Hepatocyte (in vitro differentiated cells): Measurements from ENCODE around the gene POLG2. TPM values are rescaled to one million over a fixed set of nuclear protein-coding genes. Genes with fewer than 3 reads are reported as not detected.
"Not testable (repeated sequence)": the region's sequence is repeated elsewhere in the genome, so short reads cannot be mapped to it uniquely, and the experiment has no call there.

Source experiments
- DNase-seq: peaks from one replicate; pipeline ENCODE4 v3.0.0-alpha.2; 2016; ENCODE audit warnings: low spot score
- H2AFZ ChIP-seq: fragments of 200-600 bp; sonication (generic); 2 replicates; pipeline ENCODE4 v1.6.0; 2016; ENCODE audit warnings: antibody characterized with exemption, mild to moderate bottlenecking
- H3K27ac ChIP-seq: fragments of 200-600 bp; sonication (generic); 2 replicates; pipeline ENCODE4 v1.5.1; 2016; ENCODE audit warnings: mild to moderate bottlenecking
- H3K27me3 ChIP-seq: fragments of 200-600 bp; sonication (generic); 2 replicates; pipeline ENCODE4 v1.6.1; 2016
- H3K36me3 ChIP-seq: fragments of 200-600 bp; sonication (generic); replicated peaks from 2 replicates; pipeline ENCODE4 v1.5.1; 2016; ENCODE audit warnings: low read depth; ENCODE audit not compliant: insufficient read depth
- H3K4me1 ChIP-seq: fragments of 200-600 bp; sonication (generic); 2 replicates; pipeline ENCODE4 v1.5.1; 2016; ENCODE audit warnings: mild to moderate bottlenecking, moderate library complexity; ENCODE audit not compliant: insufficient read depth
- H3K4me2 ChIP-seq: fragments of 200-600 bp; sonication (generic); 2 replicates; pipeline ENCODE4 v1.6.0; 2016
- H3K4me3 ChIP-seq: fragments of 200-600 bp; sonication (generic); 2 replicates; pipeline ENCODE4 v1.5.1; 2016; ENCODE audit warnings: mild to moderate bottlenecking
- H3K79me2 ChIP-seq: fragments of 200-600 bp; sonication (generic); 2 replicates; pipeline ENCODE4 v1.6.0; 2017; ENCODE audit warnings: mild to moderate bottlenecking
- H3K9me2 ChIP-seq: fragments of 200-600 bp; sonication (generic); replicated peaks from 2 replicates; pipeline ENCODE4 v1.6.0; 2017; ENCODE audit warnings: mild to moderate bottlenecking; ENCODE audit not compliant: insufficient read depth
- H3K9me3 ChIP-seq: fragments of 200-600 bp; sonication (generic); 2 replicates; pipeline ENCODE4 v1.5.1; 2016; ENCODE audit warnings: low read depth, mild to moderate bottlenecking
- H4K20me1 ChIP-seq: fragments of 200-600 bp; sonication (generic); 2 replicates; pipeline ENCODE4 v1.6.0; 2016; ENCODE audit warnings: mild to moderate bottlenecking; ENCODE audit not compliant: insufficient read depth, poor library complexity, severe bottlenecking
- EZH2 ChIP-seq: fragments of 200-600 bp; sonication (generic); IDR thresholded peaks from 2 replicates; pipeline ENCODE4 v1.6.1; 2016; ENCODE audit warnings: antibody characterized with exemption, mild to moderate bottlenecking, borderline replicate concordance
- EZH2phosphoT487 ChIP-seq: fragments of 200-600 bp; sonication (generic); IDR thresholded peaks from one replicate; pipeline ENCODE4 v1.6.1; 2018; ENCODE audit warnings: antibody characterized with exemption, mild to moderate bottlenecking, low read depth, moderate library complexity; ENCODE audit not compliant: unreplicated experiment, severe bottlenecking
- WGBS: methylation state at CpG from one replicate; pipeline ENCODE4 v1.1.6; 2016; ENCODE audit warnings: low lambda C conversion rate; ENCODE audit errors: missing lambda C conversion rate; 5-methylcytosine and 5-hydroxymethylcytosine counted together
- polyA plus RNA-seq: library from polyadenylated mRNA; unstranded; fragments of >200 nt; fragmentation: Nextera tagmentation; extraction: Ambion mirVana; gene quantifications from 2 replicates; pipeline ENCODE4 v1.2.1, GENCODE V29; 2016
- total RNA-seq: library from RNA; depleted of rRNA; stranded (reverse); fragments of >200 nt; gene quantifications from 2 replicates; pipeline ENCODE4 v1.2.3, GENCODE V29; 2014
- TF ChIP-seq, protein P1 (sequence below): fragments of 200-600 bp; sonication (generic); IDR thresholded peaks from 2 replicates; pipeline ENCODE4 v1.5.1; 2016; ENCODE audit warnings: antibody characterized with exemption, mild to moderate bottlenecking; ENCODE audit not compliant: poor library complexity

Gene POLG2
- total and polyA plus RNA-seq, 2 experiments from 2014 or later = 8.1 to 9.7 TPM

DNA sequence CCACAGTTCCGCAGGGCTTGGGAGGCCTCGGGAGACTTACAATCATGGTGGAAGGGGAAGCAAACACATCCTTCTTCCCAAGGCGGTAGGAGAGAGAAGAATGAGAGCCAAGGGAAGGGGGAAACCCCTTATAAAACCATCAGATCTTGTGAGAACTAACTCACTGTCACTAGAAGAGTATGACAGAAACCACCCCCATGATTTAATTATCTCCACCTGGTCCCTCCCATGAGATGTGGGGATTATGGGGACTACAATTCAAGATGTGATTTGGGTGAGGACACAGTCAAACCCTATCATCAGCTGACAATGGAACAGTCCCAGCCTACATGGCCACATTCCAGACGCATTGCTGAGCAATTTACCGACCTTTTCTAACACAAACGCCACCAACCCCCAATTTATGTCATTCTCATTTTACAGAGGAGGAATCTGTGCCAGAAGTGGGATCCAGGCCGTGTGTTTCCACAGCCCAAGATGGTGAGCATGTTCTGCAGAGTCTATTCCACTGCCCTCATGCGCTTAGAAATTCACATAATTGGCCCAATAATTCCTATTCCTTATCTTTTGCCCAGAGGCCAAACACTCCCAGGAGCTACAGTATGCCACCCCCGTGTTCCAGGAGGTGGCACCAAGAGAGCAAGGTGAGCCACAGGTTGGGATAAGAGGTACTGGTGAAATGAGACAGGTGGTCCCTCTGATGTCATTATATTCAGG lies 30.7 kb downstream of the POLG2 start:
- Histone ChIP-seq H3K9me2 (no peaks in the 10 kb centered on the region), H3K27me3 (no peaks in the 10 kb centered on the region), H3K4me3 (no peak overlapping the region), H3K27ac (no peak overlapping the region), H3K79me2 (no peaks in the 10 kb centered on the region), H2AFZ (no peak overlapping the region), H4K20me1 (no peaks in the 10 kb centered on the region), H3K9me3 (no peaks in the 10 kb centered on the region), H3K4me1 (no peaks in the 10 kb centered on the region), H3K4me2 (no peak overlapping the region), H3K36me3 (no peaks in the 10 kb centered on the region)
- 72% methylated on average over 9 of the region's 9 CpGs for WGBS
- no peak for DNase-seq
- TF ChIP-seq EZH2 (no peak), EZH2phosphoT487 (no peak)
- TF ChIP-seq, protein P1, sequence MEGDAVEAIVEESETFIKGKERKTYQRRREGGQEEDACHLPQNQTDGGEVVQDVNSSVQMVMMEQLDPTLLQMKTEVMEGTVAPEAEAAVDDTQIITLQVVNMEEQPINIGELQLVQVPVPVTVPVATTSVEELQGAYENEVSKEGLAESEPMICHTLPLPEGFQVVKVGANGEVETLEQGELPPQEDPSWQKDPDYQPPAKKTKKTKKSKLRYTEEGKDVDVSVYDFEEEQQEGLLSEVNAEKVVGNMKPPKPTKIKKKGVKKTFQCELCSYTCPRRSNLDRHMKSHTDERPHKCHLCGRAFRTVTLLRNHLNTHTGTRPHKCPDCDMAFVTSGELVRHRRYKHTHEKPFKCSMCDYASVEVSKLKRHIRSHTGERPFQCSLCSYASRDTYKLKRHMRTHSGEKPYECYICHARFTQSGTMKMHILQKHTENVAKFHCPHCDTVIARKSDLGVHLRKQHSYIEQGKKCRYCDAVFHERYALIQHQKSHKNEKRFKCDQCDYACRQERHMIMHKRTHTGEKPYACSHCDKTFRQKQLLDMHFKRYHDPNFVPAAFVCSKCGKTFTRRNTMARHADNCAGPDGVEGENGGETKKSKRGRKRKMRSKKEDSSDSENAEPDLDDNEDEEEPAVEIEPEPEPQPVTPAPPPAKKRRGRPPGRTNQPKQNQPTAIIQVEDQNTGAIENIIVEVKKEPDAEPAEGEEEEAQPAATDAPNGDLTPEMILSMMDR = no peak

DNA sequence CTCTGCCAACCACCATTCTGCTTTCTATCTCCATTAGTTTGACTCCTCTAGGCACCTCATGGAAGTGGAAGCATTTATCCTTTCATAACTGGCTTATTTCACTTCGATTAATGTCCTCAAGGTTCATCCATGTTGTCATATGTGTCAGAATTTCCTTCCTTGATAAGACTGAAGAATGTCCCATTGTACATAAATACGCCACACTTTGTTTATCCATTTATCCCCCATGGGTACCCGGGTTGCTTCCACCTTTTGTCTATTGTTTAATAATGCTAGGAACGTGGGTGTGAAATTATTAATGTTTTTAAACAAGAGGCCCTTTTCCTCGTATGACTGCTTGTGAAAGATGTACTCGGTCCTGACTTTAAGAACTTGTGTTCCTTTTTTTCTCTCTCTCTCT lies 35.1 kb downstream of the POLG2 start:
- Histone ChIP-seq H3K27me3 (no peaks in the 10 kb centered on the region), H3K79me2 (no peaks in the 10 kb centered on the region), H3K36me3 (no peaks in the 10 kb centered on the region), H3K4me3 (no peak overlapping the region), H2AFZ (no peak overlapping the region), H3K4me1 (no peaks in the 10 kb centered on the region), H3K27ac (no peak overlapping the region), H3K4me2 (no peak overlapping the region), H3K9me3 (no peaks in the 10 kb centered on the region), H3K9me2 (no peaks in the 10 kb centered on the region), H4K20me1 (no peaks in the 10 kb centered on the region)
- 92% methylated on average over 6 of the region's 6 CpGs for WGBS
- DNase-seq = no peak
- TF ChIP-seq, protein P1 = no peak
- no peak for TF ChIP-seq EZH2
- no peak for TF ChIP-seq EZH2phosphoT487

DNA sequence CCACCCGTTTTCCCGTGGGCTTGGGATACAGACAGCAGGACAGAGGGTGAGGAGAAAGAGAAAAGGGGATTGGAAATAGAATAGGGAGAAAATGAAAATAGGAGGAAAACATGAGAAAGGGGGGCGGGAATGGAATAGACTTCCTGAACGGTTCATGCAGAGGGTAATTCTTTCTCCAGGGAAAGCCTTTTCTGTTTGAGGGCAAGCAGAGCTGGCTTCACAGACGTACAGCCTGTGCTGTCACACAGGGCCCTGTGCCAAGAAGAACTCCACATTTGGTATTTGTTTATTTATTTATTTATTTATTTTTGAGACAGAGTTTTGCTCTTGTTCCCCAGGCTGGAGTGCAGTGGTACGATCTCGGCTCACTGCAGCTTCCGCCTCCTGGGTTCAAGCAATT lies 35.9 kb downstream of the POLG2 start:
- no peak for DNase-seq
- Histone ChIP-seq H3K27me3 (no peaks in the 10 kb centered on the region), H3K79me2 (no peaks in the 10 kb centered on the region), H3K4me3 (no peak overlapping the region), H3K36me3 (no peaks in the 10 kb centered on the region), H3K9me3 (no peaks in the 10 kb centered on the region), H2AFZ (no peak overlapping the region), H3K9me2 (no peaks in the 10 kb centered on the region), H4K20me1 (no peaks in the 10 kb centered on the region), H3K4me2 (no peak overlapping the region), H3K4me1 (no peaks in the 10 kb centered on the region), H3K27ac (no peak overlapping the region)
- WGBS = 87% methylated on average over 8 of the region's 8 CpGs
- TF ChIP-seq EZH2 (no peak), EZH2phosphoT487 (no peak)
- TF ChIP-seq, protein P1 = no peak

DNA sequence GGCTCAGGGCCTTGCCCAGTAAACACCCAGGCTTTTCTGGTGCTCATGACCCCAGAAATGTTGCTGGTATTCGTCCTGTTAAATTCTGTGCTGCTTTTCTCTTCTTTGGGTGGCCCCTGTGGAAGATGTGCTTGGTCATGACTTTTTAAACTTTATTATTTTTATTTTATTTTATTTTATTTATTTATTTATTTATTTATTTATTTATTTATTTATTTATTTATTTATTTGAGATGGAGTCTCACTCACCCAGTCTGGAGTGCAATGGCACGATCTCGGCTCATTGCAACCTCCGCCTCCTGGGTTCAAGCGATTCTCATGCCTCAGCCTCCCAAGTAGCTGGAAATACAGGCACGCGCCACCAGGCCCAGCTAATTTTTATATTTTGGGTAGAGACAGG lies 37.0 kb downstream of the POLG2 start:
- not testable (repeated sequence) for H3K4me3 ChIP-seq, H3K27ac ChIP-seq, DNase-seq, H3K9me2 ChIP-seq, H3K36me3 ChIP-seq, H3K79me2 ChIP-seq, H3K4me1 ChIP-seq, H3K4me2 ChIP-seq, H4K20me1 ChIP-seq, H3K9me3 ChIP-seq, H3K27me3 ChIP-seq, H2AFZ ChIP-seq
- WGBS = 98% methylated on average over 7 of the region's 7 CpGs
